CD4-positive, alpha-beta memory T cell (primary cell): ENCODE data around the gene CYTH4. TPM values are rescaled to one million over a fixed set of nuclear protein-coding genes. Genes with fewer than 3 reads are reported as not detected.

Experiments
- CTCF ChIA-PET: fragments of 350-600 bp; sonication (Branson Sonifier 250); formaldehyde crosslinking; loops from one replicate; lab custom pipeline; 2021; ENCODE audit warnings: inconsistent platforms; ENCODE audit not compliant: partially characterized antibody; lab: Charles Lee
- POLR2A ChIA-PET: fragments of 350-600 bp; sonication (Branson Sonifier 250); formaldehyde crosslinking; loops from one replicate; lab custom pipeline; 2021; ENCODE audit not compliant: partially characterized antibody; lab: Charles Lee
- DNase-seq, 5 donors: peaks; one replicate each; pipeline versions ENCODE4 v3.0.0 to v3.0.0-alpha.2; 2020 to 2022; ENCODE audit warnings: mixed read lengths in 1 of 5
- H3K27ac ChIP-seq: one replicate; pipeline ENCODE4 v1.7.0; 2013; ENCODE audit warnings: low read depth, low read length
- H3K27me3 ChIP-seq: 2 replicates; pipeline ENCODE4 v1.7.0; 2013; ENCODE audit warnings: mild to moderate bottlenecking, low read length, moderate library complexity; ENCODE audit not compliant: insufficient read depth
- H3K36me3 ChIP-seq: 2 replicates; pipeline ENCODE4 v1.7.0; 2013; ENCODE audit warnings: mild to moderate bottlenecking, low read length, moderate library complexity; ENCODE audit not compliant: insufficient read depth
- H3K4me1 ChIP-seq: 2 replicates; pipeline ENCODE4 v1.7.0; 2013; ENCODE audit warnings: mild to moderate bottlenecking, low read length, moderate library complexity; ENCODE audit not compliant: insufficient read depth
- H3K4me3 ChIP-seq, 2 donors: one replicate each; pipeline ENCODE4 v1.7.0; 2013; ENCODE audit warnings: low read length in 2 of 2, mild to moderate bottlenecking in 1 of 2
- H3K9me3 ChIP-seq, 2 donors: one replicate each; pipeline ENCODE4 v1.7.0; 2013; ENCODE audit warnings: low read length in 2 of 2, control low read depth in 1 of 2; ENCODE audit not compliant: control insufficient read depth in 1 of 2
- H3K27ac Mint-ChIP-seq, 7 donors: one replicate each; pipeline ENCODE4 v1.8.0; 2020 to 2021; ENCODE audit warnings: mixed read lengths in 7 of 7, mild to moderate bottlenecking in 6 of 7, inconsistent platforms in 3 of 7, moderate library complexity in 3 of 7
- H3K27me3 Mint-ChIP-seq, 2 donors: one replicate each; pipeline ENCODE4 v1.8.0; 2020 to 2021; ENCODE audit warnings: mixed read lengths in 2 of 2
- H3K36me3 Mint-ChIP-seq, 2 donors: one replicate each; pipeline ENCODE4 v1.8.0; 2020 to 2021; ENCODE audit warnings: mixed read lengths in 2 of 2, inconsistent platforms in 1 of 2, mild to moderate bottlenecking in 1 of 2
- H3K4me1 Mint-ChIP-seq, 4 donors: one replicate each; pipeline ENCODE4 v1.8.0; 2020 to 2021; ENCODE audit warnings: mixed read lengths in 4 of 4, mild to moderate bottlenecking in 1 of 4
- H3K4me3 Mint-ChIP-seq, 8 donors: one replicate each; pipeline ENCODE4 v1.8.0; 2020 to 2021; ENCODE audit warnings: mixed read lengths in 8 of 8, mild to moderate bottlenecking in 7 of 8, moderate library complexity in 6 of 8, inconsistent platforms in 3 of 8
- H3K9me3 Mint-ChIP-seq, 8 donors: one replicate each; pipeline ENCODE4 v1.8.0; 2020 to 2021; ENCODE audit warnings: mixed read lengths in 8 of 8, mild to moderate bottlenecking in 5 of 8, inconsistent platforms in 3 of 8, moderate library complexity in 1 of 8
- intact Hi-C: fragments of 100-400 bp; cut with micrococcal nuclease; formaldehyde crosslinking; loops from one replicate; pipeline ENCODE4 v1.15.1; 2023
- polyA plus RNA-seq, 2 donors: library from polyadenylated mRNA; unstranded; fragments of 300-500 nt; fragmentation: Illumina TruSeq; gene quantifications; one replicate each; pipeline ENCODE4 v1.2.3, GENCODE V29; 2021
- total RNA-seq, 2 experiments: library from RNA; stranded (reverse); gene quantifications; one replicate each; pipeline ENCODE4 v1.2.3, GENCODE V29; 2021

Gene CYTH4
- total and polyA plus RNA-seq, 4 experiments from 2014 or later: 39.4 to 177 (median 113) TPM

DNA sequence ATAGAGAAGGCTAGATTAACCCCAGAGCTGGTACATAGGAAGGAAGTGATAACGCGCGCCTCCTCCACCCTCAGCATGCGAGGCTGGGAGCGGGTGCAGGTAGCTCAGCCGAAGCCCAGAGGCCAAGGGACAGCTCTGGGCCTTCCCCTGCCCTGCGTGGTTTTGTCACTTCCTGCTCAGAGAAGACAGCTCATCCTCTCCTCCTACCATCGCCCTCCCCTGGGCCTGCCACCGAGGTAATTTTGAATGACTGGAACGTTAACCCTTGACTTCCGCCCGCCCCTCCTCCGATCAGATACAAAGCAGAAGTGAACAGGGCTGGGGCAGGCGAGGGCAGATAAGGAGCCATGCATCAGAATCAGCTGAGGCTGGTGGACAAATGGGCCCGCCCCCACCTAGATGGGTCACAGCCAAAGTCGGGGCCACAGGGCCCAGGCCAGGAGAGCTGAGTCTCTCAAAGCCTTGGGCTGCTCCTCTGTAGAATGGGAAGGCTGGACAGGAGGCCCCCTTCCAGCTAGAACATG, 39.9 kb upstream of the CYTH4 start:
- H3K27ac ChIP-seq: peak overlapping the region; percentile 91
- H3K9me3 ChIP-seq: no peaks in the 10 kb centered on the region

DNA sequence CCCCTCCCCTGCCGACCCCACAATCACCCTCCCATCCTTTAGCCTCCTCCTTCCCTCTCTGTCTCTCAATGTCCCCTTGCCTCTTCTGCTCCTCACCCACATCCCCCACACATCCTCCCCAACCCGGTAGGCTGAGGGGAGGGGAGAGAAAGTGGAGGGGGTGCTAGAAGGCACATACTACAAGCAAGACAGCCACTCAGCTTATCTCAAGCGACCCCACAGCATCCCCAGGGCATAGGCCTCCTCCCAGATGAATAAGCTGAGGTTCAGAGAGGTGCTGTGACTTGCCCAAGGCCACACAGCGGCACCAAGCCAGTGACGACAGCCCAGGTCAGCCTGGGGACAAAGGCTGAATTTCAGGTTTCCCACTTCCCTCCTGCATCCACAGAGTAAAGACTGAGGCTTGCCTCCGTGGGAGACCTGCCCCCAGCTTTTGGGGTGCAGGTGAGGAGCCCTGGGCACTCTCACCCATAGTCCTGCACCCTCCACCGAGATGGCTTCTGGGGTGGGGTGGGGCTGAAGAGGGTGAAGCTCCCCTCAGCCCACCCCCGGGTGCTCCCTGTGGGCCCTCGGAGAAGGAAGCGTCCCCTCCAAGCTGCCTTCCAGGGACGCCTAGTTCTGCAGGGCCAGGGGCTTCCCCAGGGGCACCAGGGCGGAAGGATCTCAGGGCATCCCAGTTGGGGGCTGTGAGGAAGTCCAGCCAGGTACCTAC, 38.8 kb upstream of the CYTH4 start:
- Histone ChIP-seq H3K36me3 (peaks cover 15% of the 10 kb centered on the region), H3K9me3 (no peaks in the 10 kb centered on the region), H3K27ac (peak overlapping the region; percentile 91), H3K27me3 (no peaks in the 10 kb centered on the region), H3K4me1 (peaks cover 53% of the 10 kb centered on the region), H3K4me3 (peak overlapping the region; percentile 89 to 99)
- intact Hi-C loops: loop anchor here (1.0 to 5.0 kb wide), 4 partner anchors 44 to 364 kb away; partner anchors contain the start of gene GGA1
- ChIA-PET CTCF (interaction anchor here (0.9 to 19.1 kb wide), 14 partner anchors 11 to 349 kb away, joined by 3 to 491 read pairs (median 6); no protein-coding TSS in a partner anchor), POLR2A (interaction anchor here (0.9 to 18.6 kb wide), 29 partner anchors 9 to 415 kb away, joined by 3 to 646 read pairs (median 8); partner anchors contain the start of genes C1QTNF6, CYTH4, IL2RB and MFNG)
- Mint-ChIP-seq H3K4me3 (peak overlapping the region; percentile 91 to 99 (median 96)), H3K27me3 (no peaks in the 10 kb centered on the region), H3K36me3 (peaks cover 22 to 44% of the 10 kb centered on the region in 2 donors), H3K4me1 (peaks cover 37 to 65% (median 49%) of the 10 kb centered on the region in 4 donors), H3K27ac (peak overlapping the region; percentile 87 to 98 (median 97)), H3K9me3 (peaks cover 0 to under 1% (median 0%) of the 10 kb centered on the region in 8 donors)
- no peak for DNase-seq

More for the DNA sequence above, 39.9 kb upstream of the CYTH4 start:
- H3K36me3 Mint-ChIP-seq: peaks cover 30 to 54% of the 10 kb centered on the region in 2 donors
- H3K4me1 ChIP-seq: peaks cover 64% of the 10 kb centered on the region
- H3K36me3 ChIP-seq: peaks cover 20% of the 10 kb centered on the region
- H3K27me3 Mint-ChIP-seq: no peaks in the 10 kb centered on the region
- H3K4me1 Mint-ChIP-seq: peaks cover 43 to 76% (median 58%) of the 10 kb centered on the region in 4 donors
- intact Hi-C loops: loop anchor here (1.0 to 5.0 kb wide), 6 partner anchors 12 to 365 kb away; partner anchors contain the start of gene GGA1
- CTCF ChIA-PET: interaction anchor here (1.0 to 19.1 kb wide), 12 partner anchors 11 to 320 kb away, joined by 3 to 491 read pairs (median 8); no protein-coding TSS in a partner anchor
- peak; percentile 86 to 98 (median 90) for DNase-seq
- peak overlapping the region; percentile 91 to 99 (median 96) for H3K4me3 Mint-ChIP-seq
- peak overlapping the region; percentile 87 to 98 (median 97) for H3K27ac Mint-ChIP-seq
- peak overlapping the region; percentile 89 to 99 for H3K4me3 ChIP-seq
- H3K27me3 ChIP-seq: no peaks in the 10 kb centered on the region
- POLR2A ChIA-PET: interaction anchor here (0.8 to 18.6 kb wide), 27 partner anchors 9 to 243 kb away, joined by 3 to 646 read pairs (median 4); partner anchors contain the start of genes CYTH4, IL2RB, KCTD17 and MFNG
- H3K9me3 Mint-ChIP-seq: peaks cover 0 to 2% (median 0%) of the 10 kb centered on the region in 8 donors

DNA sequence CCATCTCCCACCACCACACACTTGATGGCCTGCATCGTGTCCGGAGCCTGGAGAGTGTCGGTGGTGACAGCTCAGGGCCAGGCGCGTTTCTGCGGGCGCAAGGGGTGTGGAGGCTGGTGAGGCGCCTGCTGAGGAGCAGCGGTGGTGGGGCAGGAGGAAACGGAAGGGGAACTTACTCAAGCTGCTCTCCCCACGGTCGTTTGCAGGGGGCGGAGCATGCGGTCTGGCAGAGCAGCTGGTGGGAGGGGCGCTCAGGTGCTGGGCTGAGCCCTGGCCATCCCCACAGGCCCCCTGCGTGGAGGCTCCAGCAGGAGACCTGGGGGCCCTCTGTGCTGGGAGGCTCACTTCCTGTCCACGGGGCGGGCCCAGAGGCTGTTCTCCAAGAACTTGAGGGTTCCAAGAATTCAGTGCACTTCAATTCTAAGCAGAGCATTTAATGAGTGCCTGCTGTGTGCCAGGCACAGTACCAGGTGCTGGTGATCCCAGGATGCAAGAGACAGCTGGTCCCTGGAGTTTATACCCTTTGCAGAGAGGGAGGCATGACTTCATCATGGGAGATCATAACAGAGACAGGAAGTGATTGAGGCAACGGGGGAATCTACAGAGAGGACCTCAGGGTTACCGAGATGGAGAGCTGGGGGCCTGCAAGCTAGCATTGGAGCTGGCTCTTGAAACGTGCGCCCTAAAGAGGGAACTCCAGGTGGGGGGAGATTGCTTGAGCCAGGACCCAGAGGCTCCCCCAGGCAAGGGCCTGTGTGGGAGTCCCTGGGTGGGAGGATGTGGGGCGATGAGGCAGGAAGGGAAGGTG, 38.0 kb upstream of the CYTH4 start, which contains the start of gene RAC2:
TSS of gene RAC2 (minus strand) at position 156 of the 808 bp plus-strand sequence. CDS start at position 35, 121 bp downstream.
- ChIA-PET CTCF (interaction anchor here (0.9 to 19.1 kb wide), 14 partner anchors 10 to 348 kb away, joined by 3 to 491 read pairs (median 5); no protein-coding TSS in a partner anchor), POLR2A (interaction anchor here (0.7 to 18.6 kb wide), 32 partner anchors 8 to 414 kb away, joined by 3 to 646 read pairs (median 5); partner anchors contain the start of genes C1QTNF6, CYTH4, IL2RB and KCTD17)
- Mint-ChIP-seq H3K27me3 (no peaks in the 10 kb centered on the region), H3K4me1 (peaks cover 31 to 57% (median 42%) of the 10 kb centered on the region in 4 donors), H3K9me3 (no peaks in the 10 kb centered on the region), H3K4me3 (peak within 1 kb of the TSS; percentile 91 to 99 (median 96)), H3K36me3 (peaks cover 17 to 37% of the 10 kb centered on the region in 2 donors), H3K27ac (peak within 1 kb of the TSS; percentile 87 to 98 (median 97))
- Histone ChIP-seq H3K27me3 (no peaks in the 10 kb centered on the region), H3K9me3 (no peaks in the 10 kb centered on the region), H3K4me1 (peaks cover 45% of the 10 kb centered on the region), H3K36me3 (peaks cover 15% of the 10 kb centered on the region), H3K27ac (peak within 1 kb of the TSS; percentile 91), H3K4me3 (peak within 1 kb of the TSS; percentile 89 to 99)
- peak; percentile 77 to 94 (median 79) for DNase-seq
- intact Hi-C loops: loop anchor here (1.0 to 5.0 kb wide), 4 partner anchors 45 to 363 kb away; partner anchors contain the start of gene GGA1

GRCh38 chr22:37244922-37245722, 37.2 kb upstream of the CYTH4 start:
- Mint-ChIP-seq H3K27me3 (no peaks in the 10 kb centered on the region), H3K9me3 (no peaks in the 10 kb centered on the region), H3K27ac (peak overlapping the region; percentile 87 to 98 (median 97)), H3K4me1 (peaks cover 27 to 49% (median 36%) of the 10 kb centered on the region in 4 donors), H3K4me3 (peak overlapping the region; percentile 91 to 99 (median 96)), H3K36me3 (peaks cover 15 to 29% of the 10 kb centered on the region in 2 donors)
- no peak for DNase-seq
- H3K9me3 ChIP-seq: no peaks in the 10 kb centered on the region
- H3K27ac ChIP-seq: peak overlapping the region; percentile 91
- H3K27me3 ChIP-seq: no peaks in the 10 kb centered on the region
- peak overlapping the region in 1 of 2 donors; percentile 99 for H3K4me3 ChIP-seq
- CTCF ChIA-PET: interaction anchor here (0.9 to 19.1 kb wide), 13 partner anchors 10 to 227 kb away, joined by 3 to 491 read pairs (median 8); no protein-coding TSS in a partner anchor
- peaks cover 37% of the 10 kb centered on the region for H3K4me1 ChIP-seq
- intact Hi-C loops: loop anchor here (1.0 to 5.0 kb wide), 4 partner anchors 46 to 362 kb away; partner anchors contain the start of gene GGA1
- POLR2A ChIA-PET: interaction anchor here (0.7 to 18.6 kb wide), 22 partner anchors 8 to 413 kb away, joined by 3 to 646 read pairs (median 10); partner anchors contain the start of genes C1QTNF6, CYTH4, IL2RB and KCTD17
- H3K36me3 ChIP-seq: peaks cover 13% of the 10 kb centered on the region

DNA sequence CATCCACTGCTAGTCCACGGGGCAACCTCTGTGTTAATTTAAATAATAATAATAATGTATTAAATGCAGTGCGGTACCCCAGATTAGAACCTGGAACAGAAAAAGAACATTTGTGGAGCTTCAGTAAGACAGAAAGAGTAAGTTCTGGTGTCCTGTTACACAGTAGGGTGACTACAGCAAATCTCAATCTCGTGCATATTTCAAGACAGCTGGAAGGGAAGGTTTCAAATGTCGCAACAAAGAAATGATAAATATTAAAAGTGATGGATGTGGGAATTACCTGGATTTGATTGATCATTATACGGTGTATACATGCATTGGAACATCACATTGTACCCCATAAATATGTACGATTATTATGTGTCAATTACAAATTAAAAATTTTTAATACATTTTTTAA, 36.6 kb upstream of the CYTH4 start:
- no peaks in the 10 kb centered on the region for H3K27me3 ChIP-seq
- peak overlapping the region in 5 of 7 donors; percentile 36 to 97 (median 66) for H3K27ac Mint-ChIP-seq
- POLR2A ChIA-PET: interaction anchor here (2.4 to 18.6 kb wide), 8 partner anchors 10 to 68 kb away, joined by 8 to 646 read pairs (median 84); partner anchors contain the start of gene CYTH4
- no peaks in the 10 kb centered on the region for H3K9me3 ChIP-seq
- H3K27me3 Mint-ChIP-seq: no peaks in the 10 kb centered on the region
- no peak overlapping the region for H3K4me3 ChIP-seq
- no peak overlapping the region for H3K27ac ChIP-seq
- DNase-seq: no peak
- peaks cover 21 to 43% (median 30%) of the 10 kb centered on the region in 4 donors for H3K4me1 Mint-ChIP-seq
- intact Hi-C loops: no loop called here
- H3K4me3 Mint-ChIP-seq: no peak overlapping the region
- CTCF ChIA-PET: interaction anchor here (0.9 to 19.1 kb wide), 6 partner anchors 9 to 167 kb away, joined by 4 to 491 read pairs (median 9); no protein-coding TSS in a partner anchor
- peaks cover 7% of the 10 kb centered on the region for H3K36me3 ChIP-seq
- no peaks in the 10 kb centered on the region for H3K9me3 Mint-ChIP-seq
- peaks cover 9 to 23% of the 10 kb centered on the region in 2 donors for H3K36me3 Mint-ChIP-seq
- peaks cover 31% of the 10 kb centered on the region for H3K4me1 ChIP-seq
